ENCODE measurements around the gene NFATC1.
A peak's percentile ranks its signal among the peaks of the same experiment; 100 is the strongest.

Gene NFATC1

GRCh38 chr18:79424880-79425568 is 29.3 kb downstream of the NFATC1 start:
- DNase-seq: no peak

- DNase-seq: no peak
These were observed 29.8 kb downstream of the NFATC1 start for GRCh38 chr18:79425569-79425886.

- DNase-seq: peak; percentile 65
These were observed 30.9 kb downstream of the NFATC1 start for GRCh38 chr18:79426376-79427300.

DNA sequence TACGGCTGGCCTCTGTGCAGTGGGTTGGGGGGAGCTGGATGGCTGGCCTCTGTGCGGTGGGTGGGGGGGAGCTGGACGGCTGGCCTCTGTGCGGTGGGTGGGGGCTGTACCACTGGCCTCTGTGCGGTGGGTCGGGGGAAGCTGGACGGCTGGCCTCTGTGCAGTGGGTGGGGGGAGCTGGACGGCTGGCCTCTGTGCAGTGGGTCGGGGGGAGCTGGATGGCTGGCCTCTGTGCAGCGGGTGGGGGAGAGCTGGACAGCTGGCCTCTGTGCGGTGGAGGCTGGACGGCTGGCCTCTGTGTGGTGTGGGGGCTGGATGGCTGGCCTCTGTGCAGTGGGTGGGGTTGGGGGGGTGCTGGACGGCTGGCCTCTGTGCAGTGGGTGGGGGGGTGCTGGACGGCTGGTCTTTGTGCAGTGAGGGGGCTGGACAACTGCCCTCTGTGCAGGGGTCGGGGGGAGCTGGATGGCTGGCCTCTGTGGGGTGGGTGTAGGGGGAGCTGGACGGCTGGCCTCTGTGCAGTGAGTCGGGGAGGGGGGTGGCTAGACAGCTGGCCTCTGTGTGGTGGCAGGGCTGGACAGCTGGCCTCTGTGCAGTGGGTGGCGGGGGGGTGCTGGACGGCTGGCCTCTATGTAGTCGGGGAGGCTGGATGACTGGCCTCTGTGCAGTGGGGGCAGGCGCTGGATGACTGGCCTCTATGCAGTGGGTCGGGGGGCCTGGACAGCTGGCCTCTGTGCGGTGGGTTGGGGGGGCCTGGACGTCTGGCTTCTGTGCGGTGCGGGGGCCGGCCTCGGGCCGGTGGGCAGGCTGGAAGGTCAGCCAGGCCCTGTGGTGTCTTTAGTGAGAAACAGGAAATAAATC is 31.9 kb downstream of the NFATC1 start:
- DNase-seq: no peak

DNA sequence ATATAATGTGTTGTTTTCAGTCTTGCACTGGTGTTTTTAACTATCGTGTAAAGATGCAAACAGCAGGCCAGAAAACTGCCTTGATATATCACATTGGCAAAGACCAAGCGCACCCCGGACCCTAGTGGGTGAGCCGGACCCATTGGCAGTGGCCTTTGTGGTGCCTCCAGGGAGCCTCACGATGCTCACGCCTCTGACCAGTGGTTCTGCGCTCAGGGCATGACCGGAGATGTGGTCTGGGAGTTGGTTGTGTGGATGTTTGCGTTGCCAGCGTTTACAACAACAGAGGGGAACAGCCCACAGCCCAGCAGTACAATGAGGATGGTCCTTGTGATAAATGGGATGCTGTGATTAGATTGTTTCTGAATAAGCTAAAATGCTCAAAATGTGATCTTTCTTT is 32.6 kb downstream of the NFATC1 start:
- no peak for DNase-seq

DNA sequence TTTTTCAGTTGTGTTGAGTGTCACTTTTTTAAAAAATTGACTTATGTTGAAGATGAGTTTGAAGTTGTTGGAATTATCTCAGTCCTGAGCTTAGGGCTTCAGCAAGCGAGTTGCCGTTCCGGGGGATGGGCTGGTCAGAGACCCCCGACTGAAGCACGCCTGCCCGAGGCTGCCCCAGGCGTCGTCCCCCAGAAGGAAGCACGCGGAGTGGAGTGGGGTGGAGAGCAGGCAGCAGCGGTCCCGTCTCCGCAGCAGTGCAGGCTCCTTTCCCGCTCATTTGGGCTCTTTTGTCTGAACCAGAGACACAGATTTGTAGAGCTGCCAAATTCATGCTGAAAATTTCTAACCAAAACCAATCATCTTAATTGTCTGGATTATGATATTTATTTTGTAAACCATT is 33.7 kb downstream of the NFATC1 start:
- peak; percentile 40 for DNase-seq

DNA sequence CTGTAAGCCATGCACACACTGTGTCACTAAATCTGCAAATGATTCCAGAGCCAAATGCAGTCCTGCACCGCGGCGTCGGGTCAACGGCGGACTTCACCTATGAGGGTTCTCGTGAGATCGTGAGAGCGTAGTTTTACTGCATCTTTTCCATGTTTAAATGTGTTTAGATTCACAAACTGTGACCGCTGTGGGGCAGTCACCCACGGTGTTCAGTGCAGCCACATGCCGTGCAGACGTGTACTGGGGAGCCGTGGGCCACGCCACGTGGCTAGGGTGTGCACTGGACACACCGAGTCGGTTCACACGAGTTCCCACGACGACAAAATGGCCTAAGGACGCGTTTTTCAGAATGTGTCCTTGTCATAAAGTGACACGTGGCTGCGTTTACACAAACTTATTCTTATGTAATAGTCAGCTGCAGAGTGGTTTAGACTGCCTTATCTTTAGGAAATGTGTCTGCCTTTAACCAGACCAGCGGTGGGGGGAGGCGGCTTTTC is 34.1 kb downstream of the NFATC1 start:
- no peak for DNase-seq

GRCh38 chr18:79432376-79433120 is 36.8 kb downstream of the NFATC1 start:
- DNase-seq: no peak

DNA sequence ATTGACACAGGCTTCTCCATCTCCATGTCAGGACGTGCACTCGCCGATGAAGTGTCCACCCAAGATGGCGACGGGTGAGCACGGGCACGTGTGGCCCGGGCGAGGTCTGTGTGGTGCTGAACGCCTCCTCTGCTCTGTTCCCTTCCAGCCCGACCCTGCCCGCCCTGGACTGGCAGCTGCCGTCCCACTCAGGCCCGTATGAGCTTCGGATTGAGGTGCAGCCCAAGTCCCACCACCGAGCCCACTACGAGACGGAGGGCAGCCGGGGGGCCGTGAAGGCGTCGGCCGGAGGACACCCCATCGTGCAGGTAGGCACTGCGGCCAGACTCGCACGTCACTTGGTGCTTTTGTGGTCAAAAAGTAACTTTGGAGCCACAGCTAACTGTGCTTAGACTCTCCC is 37.7 kb downstream of the NFATC1 start:
- no peak for DNase-seq

GRCh38 chr18:79434607-79435401 is 39.1 kb downstream of the NFATC1 start:
- peak; percentile 88 for DNase-seq

DNA sequence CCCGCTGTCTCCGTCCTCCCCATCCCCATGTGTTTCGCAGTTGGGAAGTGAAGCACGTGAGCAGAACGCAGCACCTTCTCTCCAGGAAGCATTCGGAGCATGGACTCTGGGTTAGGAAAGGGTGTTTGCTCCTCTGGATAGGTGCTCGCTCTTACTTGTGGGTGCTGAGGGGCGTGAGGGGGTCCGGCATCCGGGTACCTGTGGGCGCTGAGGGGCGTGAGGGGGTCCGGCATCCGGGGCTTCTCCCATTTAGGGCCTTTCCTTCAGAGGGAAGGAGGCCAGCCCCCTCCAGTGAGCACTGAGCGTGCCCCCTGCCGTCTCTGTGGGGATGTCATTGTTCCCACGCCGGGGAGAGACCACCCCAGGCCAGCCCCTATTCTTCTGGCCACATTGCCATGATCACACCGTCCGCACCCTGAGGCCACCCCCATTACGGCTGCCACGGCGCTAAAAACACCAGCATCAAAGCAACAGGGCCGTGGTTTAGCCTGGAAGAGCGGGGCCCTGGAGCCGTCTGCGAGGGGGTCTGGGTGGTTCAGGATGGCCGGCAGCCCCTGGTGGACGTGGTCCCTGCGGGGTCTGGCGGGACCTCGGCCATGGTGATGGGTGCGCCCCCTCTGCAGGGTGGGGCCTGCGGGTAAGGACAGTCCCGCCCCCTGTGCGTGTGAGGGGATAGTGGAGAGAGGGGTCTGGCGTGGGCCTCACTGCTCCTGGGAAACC is 41.0 kb downstream of the NFATC1 start:
- no peak for DNase-seq

GRCh38 chr18:79438089-79438897 is 42.6 kb downstream of the NFATC1 start:
- no peak for DNase-seq

GRCh38 chr18:79438898-79439627 is 43.3 kb downstream of the NFATC1 start:
- DNase-seq: no peak

DNA sequence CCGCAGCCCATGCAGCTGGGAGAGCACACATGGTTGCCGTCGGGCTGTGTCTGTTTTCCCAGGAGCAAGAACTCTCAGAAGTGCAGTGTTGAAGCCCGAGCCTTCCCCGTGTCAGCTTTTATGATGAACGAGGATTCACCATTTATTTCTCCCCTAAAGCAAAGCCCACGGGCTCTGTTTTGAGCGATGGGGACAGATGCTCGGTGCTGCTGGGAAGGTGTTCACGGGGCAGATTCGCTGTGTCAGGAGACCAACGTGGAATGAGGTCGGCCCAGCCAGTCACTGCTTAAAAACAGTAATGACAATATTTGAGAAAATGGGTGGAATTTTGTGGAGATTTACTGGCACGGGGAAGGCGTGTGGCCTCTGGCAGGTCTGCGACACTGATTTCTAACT is 43.9 kb downstream of the NFATC1 start:
- no peak for DNase-seq

DNA sequence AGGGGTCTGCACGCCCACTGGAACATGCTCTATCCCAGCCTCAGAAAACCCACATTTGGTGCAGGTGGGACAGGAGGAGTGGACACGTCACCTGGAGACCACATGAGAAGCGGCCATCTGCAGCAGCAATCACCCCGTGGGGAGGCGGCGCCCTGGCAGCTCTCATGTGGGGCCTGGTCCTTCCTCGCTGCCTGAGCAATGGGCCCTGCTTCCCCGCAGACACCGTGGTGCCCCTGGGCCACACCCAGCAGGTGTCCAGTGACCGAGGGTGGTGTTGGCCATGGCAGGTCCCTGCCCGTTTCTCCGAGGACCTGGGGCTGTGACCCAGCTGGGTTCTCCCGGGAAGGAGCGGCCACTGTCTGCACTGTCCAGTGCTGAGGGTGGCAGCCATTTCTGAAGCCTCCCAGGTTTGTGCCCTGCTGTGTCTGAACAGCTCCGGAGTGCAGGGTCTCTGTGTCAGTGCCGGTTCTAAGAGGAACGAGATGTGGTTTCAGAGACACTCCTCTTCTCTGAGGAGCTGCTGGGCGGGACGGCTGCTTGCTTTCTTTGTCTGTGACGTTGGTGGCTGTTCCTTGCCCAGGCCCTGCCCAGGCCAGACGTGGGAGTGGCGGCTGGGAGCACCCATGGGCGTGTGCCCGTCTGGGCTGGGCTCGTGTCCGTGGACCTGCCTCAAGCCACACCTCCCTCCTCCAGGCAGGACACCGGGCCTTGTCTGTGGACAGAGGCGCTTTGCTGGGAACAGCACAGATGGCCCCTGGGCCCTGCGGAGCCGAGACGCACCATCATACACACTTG is 44.8 kb downstream of the NFATC1 start:
- no peak for DNase-seq

GRCh38 chr18:79441420-79441819 is 45.7 kb downstream of the NFATC1 start:
- no peak for DNase-seq

DNA sequence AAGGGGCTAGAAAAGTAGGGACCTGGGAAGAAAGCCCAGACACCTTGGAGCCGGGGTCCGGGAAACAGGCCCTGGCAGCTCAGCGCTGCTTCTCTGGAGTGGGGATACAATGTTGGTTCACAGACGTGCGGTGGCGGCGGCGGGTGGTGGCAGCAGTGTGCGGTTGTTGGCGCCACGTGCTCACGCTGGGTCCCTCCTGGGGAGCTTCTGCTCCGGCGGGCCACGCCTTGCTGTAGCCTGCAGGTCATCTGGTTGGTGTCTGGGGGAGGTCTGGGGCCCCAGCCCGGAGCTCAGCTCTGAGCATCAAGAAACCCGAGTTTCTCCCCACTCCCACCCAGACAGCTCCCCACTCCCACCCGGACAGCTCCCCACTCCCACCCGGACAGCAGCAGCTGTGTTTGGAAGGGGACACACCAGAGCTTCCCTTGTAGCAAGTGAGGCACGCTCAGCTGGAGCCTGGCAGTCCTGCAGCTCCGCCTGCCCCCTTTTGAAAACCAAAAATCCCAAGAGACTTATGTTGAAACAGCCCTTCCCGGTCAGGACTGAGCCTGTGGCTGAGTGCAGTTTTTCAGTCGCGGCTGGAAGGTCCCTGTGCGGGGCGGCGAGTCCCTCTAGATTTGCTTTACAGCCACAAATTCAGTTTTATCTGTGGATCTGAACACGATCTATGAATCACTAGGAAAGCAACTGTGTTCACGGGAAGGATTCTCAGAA is 46.9 kb downstream of the NFATC1 start:
- DNase-seq: no peak

DNA sequence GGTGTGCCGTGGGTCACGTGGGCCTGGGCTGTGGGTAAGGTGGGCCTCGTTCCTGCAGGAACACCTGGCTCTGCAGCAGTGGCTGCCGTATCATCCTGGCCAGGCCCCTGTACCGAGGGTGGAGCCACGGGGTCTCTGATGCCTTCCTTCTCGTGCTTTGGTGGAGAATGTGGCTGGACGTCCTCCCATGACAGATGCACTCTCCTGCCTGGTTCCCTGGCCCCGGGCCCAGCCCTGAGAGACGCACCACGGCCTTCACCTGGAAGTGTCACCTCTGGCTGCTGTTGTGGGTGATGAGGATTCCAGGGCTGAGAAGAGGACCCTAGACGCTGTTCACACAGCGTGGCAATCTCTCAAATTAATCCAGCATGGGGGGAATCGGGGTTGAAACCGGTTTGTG is 49.5 kb downstream of the NFATC1 start:
- no peak for DNase-seq
